ENCODE results near the gene NDRG2.

DNA sequence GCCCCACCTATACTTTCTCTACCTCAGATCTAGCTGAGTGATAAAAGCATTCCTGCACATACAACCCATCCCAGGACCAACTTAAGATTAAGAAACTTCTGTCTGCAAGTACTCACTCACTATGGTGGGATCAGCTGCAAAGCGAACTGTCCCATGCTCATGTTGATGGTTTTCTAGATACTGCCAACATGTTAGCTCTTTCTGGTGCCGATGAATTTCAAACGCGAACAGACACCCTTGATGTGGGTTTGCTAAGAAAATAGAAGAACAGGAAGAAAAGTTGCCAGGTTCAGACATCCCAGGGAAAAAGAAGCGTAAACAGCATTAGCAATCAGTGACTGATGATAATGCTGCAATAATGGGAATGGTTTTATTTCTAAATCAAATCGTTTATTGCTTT is 27.3 kb downstream of the NDRG2 start:
- TF ChIP-seq CTCF (IDR thresholded peaks at IDR 0.05) (no peak), POLR2A (IDR thresholded peaks at IDR 0.05) (no peak), POLR2AphosphoS5 (IDR thresholded peaks at IDR 0.05) (no peak), EP300 (IDR thresholded peaks at IDR 0.05) (no peak)
